Astrocyte of the spinal cord (primary cell): ENCODE results near the gene LSR.

Experiments used
- DNase-seq: peaks from one replicate; pipeline ENCODE4 v3.0.0; 2011; ENCODE audit warnings: low read depth, low spot score
- H3K4me3 ChIP-seq: 2 replicates; pipeline ENCODE4 v1.5.1; 2011; ENCODE audit warnings: low read depth, mild to moderate bottlenecking, low read length, moderate library complexity
- in situ Hi-C: cut with HindIII; loops from 2 replicates; pipeline ENCODE4 v1.10.0; 2017; ENCODE audit warnings: low sequenced_read_pairs
- TF ChIP-seq, protein P1 (sequence below): IDR thresholded peaks from 2 replicates; pipeline ENCODE4 v1.5.1; 2012; ENCODE audit warnings: low read depth, mild to moderate bottlenecking, low read length, inconsistent platforms

Gene LSR

DNA sequence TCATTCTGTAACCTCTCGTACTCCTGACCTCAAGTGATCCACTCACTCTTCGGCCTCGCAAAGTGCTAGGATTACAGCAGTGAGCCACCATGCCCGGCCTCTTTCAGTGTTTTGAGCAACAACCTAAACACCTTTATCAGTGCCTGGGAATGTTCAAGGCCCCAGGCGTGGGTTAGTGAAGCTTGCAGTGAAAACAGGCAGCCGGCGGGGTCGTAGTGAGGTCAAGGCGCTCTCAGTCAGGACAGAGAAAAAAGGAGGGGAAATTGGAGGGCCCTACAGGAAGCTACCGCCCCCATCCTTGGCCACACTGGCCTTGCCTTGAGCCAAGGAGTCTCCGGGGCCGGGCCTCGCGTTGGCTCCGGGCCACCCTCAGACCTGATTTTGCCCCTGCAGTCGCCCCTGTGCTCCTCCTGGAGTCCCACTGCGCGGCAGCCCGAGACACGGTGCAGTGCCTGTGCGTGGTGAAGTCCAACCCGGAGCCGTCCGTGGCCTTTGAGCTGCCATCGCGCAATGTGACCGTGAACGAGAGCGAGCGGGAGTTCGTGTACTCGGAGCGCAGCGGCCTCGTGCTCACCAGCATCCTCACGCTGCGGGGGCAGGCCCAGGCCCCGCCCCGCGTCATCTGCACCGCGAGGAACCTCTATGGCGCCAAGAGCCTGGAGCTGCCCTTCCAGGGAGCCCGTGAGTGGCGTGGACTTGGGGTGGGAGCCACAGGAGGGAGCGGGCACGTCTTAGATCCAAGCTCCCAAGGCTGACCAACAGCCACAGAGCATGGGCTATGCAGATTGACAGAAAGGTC, 60.9 kb downstream of the LSR start:
- in situ Hi-C loops, result no loop called here
- no peak for DNase-seq
- TF ChIP-seq, protein P1, sequence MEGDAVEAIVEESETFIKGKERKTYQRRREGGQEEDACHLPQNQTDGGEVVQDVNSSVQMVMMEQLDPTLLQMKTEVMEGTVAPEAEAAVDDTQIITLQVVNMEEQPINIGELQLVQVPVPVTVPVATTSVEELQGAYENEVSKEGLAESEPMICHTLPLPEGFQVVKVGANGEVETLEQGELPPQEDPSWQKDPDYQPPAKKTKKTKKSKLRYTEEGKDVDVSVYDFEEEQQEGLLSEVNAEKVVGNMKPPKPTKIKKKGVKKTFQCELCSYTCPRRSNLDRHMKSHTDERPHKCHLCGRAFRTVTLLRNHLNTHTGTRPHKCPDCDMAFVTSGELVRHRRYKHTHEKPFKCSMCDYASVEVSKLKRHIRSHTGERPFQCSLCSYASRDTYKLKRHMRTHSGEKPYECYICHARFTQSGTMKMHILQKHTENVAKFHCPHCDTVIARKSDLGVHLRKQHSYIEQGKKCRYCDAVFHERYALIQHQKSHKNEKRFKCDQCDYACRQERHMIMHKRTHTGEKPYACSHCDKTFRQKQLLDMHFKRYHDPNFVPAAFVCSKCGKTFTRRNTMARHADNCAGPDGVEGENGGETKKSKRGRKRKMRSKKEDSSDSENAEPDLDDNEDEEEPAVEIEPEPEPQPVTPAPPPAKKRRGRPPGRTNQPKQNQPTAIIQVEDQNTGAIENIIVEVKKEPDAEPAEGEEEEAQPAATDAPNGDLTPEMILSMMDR, result no peak
- no peak overlapping the region for H3K4me3 ChIP-seq

DNA sequence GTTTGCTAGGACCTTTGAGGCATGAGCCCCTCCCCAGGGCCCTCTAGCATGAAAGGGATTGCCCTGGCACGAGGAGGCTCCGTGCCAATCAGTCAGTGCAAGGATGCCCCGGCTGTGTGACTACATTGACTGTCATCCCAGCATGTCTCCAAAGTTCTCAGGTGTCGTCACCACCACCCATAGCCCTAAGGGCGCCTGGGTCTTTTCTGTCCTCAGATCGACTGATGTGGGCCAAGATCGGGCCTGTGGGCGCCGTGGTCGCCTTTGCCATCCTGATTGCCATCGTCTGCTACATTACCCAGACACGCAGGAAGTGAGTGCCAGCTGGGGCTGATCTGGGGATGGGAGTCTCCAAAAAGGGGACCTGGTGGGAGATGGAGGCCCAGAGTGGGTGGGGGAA, 61.5 kb downstream of the LSR start:
- no peak for DNase-seq
- in situ Hi-C loops, result no loop called here
- TF ChIP-seq, protein P1, result no peak
- H3K4me3 ChIP-seq, result no peak overlapping the region

DNA sequence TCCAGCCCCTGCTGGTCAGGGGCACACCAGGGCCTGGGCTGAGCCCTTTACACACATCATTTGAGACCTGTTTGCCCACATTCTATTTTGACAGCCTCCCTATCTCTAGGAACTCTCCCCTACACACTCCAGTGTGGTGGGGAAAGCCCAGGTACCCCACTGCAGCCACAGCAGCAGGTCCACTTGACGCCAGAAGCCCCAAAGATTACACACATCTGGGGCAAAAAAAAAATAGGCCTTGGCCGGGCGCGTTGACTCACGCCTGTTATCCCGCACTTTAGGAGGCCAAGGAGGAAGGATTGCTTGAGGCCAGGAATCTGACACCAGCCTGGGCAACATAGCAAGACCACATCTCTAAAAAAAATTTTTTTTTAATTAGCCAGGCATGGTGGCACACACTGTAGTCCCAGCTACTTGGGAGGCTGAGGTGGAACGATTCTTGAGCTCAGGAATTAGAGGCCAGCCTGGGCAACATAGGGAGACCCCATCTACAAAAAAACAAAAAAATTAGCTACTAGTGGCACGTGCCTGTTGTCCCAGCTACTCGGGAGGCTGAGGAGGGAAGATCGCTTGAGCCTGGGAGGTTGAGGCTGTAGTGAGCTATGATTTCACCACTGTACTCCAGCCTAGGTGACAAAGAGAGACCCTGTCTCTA, 62.1 kb downstream of the LSR start:
- in situ Hi-C loops, result no loop called here
- no peak overlapping the region for H3K4me3 ChIP-seq
- DNase-seq, result no peak
- TF ChIP-seq, protein P1, result no peak

DNA sequence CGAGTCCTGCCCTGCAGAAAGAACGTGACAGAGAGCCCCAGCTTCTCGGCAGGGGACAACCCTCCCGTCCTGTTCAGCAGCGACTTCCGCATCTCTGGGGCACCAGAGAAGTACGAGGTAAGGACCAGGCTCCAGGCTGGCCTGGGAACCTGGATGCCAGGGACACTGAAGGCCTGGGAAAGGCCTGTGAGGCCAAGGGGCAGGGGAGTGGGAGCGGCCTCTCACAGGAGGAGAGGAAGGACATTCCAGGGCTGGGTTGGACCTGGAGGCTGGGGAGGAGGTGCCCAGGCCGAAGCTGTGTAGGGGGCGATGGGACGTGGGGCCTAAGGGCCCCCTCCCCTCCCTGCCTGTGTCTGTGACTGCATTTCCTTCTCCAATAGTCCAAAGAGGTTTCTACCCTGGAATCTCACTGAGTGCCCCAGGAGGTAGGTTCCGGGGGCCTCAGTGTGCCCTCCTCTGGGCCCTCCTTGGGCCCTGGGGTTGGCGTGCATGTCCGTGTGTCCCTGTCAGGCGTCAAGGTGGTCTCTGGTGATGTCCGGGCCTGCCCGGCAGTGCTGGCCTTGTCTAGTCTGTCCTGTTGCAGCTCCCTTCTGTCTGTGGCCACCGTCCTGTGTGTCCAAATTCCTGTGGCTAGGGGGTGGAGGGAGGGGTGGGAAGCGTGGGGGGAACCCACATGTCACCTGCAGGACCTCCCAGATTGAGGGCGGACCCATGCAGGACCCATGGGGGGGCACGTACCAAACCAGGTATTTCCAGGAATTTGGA, 63.3 kb downstream of the LSR start:
- H3K4me3 ChIP-seq, result no peak overlapping the region
- in situ Hi-C loops, result no loop called here
- TF ChIP-seq, protein P1, result no peak
- DNase-seq, result no peak

DNA sequence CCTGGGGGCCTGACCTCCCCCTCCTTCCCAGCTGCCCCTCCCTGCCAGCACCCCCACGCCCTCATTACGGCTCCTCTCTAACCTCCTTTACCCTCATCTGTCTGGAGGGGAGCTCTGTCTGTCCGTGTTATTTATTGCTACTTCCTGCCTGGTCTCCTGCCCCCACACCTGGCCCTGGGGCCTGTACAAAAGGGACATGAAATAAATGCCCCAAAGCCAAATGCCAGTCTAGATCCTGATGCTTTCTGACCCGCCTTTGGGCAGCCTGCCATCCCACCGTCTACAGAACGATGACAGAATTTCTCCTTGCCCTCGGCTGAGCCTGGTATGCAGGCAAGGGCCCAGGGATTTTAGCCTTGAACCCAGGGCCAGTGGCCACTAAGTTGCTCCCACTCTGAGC, 64.8 kb downstream of the LSR start:
- TF ChIP-seq, protein P1, result no peak

GRCh38 chr19:35314031-35314430, 65.2 kb downstream of the LSR start:
- TF ChIP-seq, protein P1, result no peak
- in situ Hi-C loops, result no loop called here
- H3K4me3 ChIP-seq, result no peak overlapping the region
- DNase-seq, result no peak

More for the DNA sequence above, 64.8 kb downstream of the LSR start:
- no peak for DNase-seq
- in situ Hi-C loops, result no loop called here
- H3K4me3 ChIP-seq, result no peak overlapping the region
